Stimulated activated CD4-positive, alpha-beta T cell treated with anti-CD3 and anti-CD28 coated beads, Interleukin-2, amount 100 ng/mL, for 4 hours (primary cell): Measurements from ENCODE around the gene VSIR.

Source experiments
- DNase-seq: peaks from one replicate; pipeline ENCODE4 v3.0.0-alpha.2; 2020; ENCODE audit warnings: low read depth

The VSIR gene

DNA sequence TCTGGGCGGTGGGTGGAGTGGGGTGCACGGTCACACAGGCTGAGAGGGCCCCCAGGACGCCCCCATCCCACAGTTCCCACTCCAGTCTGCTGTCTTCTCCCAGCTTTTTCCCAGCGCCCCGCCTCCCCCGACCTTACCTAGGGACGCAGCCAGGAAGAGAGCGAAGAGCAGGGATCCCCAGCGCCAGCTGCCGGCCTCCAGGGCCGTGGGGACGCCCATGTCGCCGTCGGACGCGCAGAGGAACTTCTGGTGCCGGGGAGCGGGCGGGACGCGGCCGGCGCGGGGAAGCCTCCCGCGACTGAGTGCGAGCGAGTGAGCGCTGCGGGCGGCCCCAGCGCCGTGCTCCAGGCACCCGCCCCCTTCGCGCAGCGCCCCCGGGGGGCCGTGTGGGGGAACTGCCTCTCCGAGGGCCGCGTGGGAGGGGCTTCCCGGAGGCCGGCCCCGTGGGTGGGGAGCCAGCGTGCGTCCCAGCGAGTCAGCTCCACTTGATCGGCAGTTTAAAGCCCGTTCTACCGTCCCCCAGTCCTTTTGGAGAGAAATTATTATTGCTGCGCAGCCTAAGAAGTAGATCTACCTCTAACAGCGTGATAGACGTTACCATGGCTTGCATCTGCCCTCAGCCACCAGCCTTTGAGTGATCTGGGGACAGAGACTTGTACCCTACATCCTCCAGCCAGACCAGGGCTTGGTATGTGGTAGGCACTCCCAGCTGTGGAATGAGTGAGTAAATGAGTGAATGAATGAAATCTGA is at the start of gene VSIR:
VSIR (minus strand) TSS at position 300 of the 751 bp plus-strand sequence; CDS start at position 219, 81 bp downstream.
- DNase-seq = peak; percentile 95

DNA sequence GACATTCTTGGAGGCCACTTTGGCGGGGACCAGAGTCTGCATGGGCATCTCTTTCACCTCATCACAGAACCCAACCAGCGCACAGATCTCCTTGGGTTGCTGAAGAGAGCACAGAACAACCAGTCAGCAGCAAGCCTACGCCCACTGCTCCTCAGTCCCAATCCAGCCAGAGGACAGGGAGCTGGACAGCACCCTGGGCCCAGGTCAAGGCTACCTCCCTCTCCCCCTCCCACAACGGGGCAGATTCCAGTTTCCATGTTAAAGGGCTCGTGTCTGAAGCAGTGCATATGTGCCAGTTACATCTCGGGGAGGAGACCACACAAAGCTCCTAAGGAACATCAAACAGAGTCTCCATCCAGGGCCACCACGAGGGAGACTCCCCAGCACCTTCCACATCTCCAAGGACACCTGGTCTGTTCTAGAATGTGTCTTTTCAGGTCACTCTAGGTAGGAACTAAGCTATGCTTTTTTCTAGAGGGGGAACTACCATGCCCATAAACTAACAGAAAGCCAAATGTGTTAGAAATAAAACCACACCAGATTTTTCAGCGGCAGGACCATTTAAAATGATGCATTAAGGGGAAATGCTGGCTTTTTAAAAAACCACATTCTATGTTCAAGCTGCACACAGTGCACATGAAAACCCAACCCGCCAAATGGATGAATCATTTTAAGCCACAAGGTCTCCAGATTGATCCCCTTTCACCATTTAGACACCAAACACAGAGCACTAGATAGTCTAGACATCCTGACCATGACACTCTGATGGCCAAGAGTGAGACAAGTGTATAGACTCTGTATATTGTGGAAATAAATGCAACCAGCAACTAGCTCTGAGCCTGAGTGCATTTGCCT is 48.8 kb upstream of the VSIR start:
- no peak for DNase-seq

DNA sequence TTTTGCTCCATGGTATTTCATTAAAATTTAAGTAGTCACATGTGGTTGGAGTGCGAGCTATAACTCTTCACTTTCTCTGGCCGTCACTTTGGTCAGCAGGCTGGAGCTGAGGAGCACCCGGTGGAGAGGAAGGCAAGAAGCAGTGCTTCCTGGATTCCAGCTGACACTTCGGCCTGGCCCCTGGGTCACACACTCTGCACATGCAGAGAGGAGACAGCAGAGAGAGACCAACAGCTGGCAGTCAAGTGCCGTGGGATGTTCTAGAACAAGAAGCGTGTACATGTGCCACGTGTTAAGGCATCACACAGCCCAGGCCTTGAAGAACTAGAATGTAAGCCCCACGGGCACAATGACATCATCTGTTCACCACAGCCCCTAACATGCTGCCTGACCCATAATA is 47.6 kb upstream of the VSIR start:
- no peak for DNase-seq

DNA sequence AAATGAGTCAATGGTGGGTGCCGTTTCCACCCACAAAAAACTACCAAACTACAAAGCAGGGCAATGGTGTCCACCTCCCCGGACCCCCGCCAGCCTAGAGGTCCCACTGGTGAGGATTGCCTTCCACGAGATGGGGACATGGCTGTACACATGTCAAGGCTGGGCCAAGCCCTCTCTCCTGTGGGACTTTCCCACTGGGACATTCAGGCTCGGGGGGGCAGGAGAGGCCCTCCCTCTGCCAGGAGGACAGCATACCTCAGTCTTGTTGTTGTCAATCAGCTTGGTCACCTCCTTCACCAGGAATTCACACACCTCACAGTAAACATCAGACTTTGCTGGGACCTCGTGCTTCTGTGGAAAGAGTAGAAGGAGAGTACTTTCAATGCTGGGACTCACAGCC is 46.7 kb upstream of the VSIR start:
- DNase-seq = no peak

DNA sequence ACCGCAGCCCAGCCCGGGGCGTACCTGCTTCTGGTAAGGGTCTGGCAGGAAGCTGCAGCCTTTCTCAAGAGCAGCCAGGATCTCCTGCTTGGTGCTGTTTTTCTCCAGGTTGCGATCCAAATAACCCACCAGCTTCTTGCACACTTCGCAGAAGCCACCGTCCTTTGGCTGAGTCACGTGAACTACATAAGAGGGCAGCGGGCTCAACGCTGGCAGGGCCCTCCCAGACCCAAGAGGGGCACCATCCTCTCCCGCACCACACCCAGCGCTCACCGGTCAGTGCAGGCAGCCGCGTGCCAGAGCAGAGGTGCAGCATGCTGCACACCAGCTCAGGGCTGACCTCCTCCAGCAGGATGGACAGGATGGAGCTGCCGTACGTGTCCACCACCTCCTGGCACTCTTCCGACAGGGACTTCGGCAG is 46.1 kb upstream of the VSIR start:
- no peak for DNase-seq

DNA sequence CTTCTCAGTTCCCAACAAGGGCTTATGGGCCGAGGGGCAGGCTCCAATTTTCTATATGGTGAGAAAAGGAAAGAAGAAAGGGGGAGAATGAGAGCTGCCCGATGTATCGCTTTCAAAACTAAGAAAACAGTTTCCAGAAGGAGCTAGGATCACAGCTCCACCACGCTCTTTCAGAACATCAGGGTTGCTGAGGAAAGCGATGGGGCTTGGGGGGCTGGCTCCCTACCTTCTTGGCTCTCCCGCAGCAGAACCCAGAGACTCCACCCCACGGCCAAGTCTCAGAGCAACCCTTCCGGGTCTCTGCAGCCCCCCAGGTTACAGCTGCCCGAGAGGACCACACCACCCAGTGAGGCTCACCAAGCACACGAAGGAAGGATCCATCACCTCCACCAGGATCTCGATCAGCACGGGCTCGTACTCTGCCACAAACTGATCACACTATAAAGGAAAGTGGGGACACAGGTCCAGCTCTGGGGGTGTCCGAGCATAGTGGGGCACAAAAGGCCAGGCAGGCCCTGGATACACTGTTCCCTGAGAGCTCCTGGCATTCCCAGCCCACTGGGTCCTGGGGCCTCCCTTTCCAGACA is 45.4 kb upstream of the VSIR start:
- DNase-seq = no peak

DNA sequence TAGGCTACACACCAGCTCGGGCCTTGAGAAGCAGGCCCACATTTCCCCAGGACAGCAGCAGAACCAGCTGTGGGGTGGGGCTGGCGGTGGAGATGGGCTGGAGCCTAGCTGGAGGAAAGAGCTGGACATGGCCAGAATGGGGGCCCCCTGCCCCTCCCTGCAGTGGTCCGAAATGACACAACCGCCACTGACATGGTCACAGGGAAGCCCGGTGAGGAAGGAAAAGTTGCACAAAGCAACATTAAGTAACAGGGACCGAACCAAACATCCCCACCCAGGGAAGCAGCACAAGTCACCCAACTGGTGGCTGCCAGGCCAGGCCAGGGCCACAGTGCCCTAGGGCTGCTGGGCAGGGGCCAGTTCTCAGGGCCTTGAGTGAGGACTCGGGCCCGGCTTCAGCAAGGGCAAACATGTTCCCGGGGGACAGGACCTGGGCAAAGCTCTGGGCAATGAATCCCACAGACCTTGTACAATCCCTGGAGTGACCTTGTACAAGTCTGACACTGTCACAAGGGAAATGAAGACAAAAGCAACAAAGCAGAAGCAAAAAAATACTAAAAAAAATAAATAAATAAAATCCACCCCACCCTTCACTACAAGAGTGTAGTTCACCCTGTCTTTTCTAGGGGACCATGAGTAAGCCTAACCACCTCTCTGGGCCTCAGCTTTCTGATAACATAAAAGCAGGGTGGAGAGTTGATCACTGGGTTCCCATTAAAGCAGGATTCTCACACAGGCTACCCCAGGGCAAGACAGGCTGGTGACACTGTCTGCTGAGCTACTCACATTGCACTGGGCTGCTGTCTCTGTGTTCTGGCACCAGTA is 44.7 kb upstream of the VSIR start:
- DNase-seq = no peak

DNA sequence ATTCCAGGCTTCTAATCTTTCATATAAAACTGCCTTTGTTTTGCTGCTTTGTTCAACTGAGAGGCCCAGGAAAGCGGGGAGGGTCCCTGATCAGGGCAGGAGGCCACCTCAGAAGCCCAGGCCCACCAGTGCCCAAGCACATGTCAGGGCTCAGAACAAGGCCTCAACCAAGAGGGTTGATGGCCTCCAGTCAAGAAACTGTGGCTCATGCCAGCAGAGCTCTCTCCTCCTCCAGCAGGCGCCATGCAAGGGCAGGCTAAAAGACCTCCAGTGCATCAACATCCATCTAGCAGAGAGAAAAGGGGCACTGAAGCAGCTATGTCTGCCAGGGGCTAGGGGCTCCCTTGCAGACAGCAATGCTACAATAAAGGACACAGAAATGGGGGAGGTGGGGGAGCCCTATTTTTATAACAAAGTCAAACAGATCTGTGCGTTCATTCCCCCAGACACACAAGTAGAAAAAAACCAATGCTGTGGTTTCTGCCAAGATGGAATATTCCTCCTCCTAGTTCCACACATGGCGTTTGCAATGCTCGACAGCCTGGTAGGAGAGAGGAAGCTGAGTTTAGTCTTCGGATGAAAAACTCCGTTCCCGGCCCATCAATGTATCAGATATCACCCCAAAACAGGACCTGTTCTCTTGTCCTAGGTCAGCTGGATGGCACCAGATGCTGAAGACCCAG is 43.8 kb upstream of the VSIR start:
- DNase-seq = no peak

DNA sequence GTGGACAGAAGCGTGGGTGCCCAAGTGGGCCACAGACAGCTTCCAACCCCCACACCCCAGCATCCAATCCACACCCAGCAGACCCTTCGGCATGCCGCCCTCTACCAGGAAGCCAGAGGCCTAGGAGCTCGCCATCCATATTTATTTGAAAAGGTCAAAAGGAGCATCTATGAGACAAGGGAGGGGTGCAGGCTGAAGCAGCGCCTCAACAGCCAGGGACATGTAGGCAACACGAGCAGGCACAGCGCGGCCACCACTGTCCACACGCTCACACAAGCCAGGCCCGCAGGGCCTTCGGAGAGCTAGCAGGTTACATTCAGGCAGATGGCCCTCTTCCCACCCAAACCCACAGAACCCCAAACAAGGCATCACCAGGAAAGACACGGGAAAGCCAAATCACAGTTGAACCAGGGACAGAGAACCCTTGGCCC is 43.1 kb upstream of the VSIR start:
- DNase-seq = no peak

DNA sequence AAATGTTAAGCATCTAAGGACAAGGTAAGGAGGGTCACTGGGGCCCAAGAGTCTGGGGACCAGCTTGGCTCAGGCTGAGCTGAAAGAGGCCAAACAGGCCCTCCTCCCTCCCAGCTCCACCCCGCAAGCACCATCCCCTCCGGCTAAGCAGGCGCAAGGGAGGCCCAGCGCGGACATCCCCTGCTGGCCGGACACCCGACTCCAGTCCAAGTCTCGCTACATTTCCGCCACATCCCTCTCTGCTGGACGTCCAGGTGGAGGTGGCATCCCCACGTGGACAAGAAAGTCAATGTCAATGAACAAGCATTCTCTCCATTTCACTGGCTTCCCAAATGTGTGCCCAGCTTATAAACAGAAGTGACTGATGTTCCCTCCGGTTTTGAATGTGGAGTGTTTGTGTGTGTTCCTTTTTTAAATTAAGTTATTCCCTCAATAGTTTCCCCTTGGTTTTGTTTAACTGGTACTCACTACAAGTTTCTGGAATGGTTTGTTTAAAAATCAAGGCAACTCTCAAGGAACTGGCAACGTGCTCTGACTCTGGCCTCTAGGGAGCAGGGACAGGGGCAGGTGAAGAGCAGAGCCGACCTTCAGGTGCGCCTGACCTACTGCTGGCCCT is 42.3 kb upstream of the VSIR start:
- DNase-seq = no peak

DNA sequence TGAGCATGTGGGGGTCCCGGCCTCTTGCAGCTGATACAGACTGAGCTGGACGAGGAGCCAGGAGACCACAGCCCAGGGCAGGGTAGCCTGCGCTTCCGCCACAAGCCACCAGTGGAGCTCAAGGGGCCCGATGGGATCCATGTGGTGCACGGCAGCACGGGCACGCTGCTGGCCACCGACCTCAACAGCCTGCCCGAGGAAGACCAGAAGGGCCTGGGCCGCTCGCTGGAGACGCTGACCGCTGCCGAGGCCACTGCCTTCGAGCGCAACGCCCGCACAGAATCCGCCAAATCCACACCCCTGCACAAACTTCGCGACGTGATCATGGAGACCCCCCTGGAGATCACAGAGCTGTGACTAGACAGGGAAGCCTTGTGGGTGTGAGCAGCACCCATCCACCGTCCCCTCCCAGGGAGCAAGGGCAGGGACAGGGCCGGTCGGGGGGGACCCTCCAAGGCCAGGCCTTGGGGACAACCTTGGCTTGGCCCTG is 41.6 kb upstream of the VSIR start:
- DNase-seq = no peak

DNA sequence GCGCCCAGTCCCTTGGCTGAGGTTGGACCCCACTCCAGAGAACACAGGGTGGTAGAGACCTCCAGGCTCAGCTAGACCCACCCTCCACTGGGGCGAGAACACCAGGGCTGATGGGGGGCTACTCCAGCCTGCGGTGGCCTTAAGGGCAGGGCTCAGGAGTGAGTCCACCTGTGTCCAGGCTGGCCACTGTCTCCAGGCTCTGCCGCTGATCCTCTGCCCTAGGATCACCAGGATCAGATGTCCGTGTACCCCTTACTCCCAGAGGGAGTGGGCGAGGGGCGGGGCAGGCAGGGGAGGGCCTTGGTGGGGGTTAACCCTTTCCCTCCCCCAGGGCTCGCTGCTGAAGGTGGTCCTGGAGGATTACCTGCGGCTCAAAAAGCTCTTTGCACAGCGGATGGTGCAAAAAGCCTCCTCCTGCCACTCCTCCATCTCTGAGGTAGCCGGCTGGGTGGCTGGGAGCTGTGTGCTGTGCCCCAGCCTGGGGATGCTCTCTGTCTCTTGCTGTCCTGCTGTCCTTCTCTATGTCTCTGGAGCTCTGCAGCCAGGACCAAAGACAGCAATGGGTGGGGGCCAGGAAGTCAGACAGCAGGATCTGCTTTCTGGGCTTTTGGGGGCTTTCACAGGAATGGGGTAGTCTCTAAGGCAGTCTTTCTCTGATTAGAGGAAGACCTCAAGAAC is 39.7 kb upstream of the VSIR start:
- DNase-seq = no peak

DNA sequence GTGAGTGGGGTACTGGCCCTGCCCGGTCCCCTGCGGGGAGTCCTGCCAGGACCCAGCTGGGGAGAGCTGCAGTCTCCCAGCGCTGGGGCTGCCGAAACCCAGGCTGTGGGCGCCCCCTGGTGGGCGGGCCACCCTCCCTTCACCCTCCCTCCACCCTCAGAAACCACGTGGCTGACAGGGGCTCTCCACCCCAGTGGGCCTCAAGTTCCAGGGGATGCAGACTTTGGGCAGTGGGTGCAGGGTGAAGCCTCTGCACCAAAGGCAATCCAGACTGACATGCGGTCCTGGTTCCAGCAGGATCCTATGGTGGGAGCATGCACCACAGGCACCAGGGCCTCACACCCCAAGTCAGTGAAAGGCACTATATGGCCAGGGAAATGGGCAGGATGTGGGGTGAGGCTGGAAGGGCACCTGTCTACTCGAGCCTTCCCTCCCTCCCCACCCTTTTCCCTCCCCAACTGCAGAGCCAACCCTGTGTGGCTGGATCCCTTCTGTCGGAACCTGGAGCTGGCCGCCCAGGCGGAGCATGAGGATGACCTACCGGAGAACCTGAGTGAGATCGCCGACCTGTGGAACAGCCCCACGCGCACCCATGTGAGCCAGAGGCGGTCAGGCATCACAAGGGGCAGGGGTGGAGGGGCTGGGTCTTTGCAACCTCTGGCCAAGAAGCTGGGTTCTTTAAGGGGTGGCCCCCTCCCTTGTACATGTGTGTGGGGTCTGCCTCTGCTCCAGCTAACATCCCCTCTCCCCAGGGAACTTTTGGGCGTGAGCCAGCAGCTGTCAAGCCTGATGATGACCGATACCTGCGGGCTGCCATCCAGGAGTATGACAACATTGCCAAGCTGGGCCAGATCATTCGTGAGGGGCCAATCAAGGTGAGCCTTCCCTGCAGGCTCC is 38.9 kb upstream of the VSIR start:
- DNase-seq = peak; percentile 76

DNA sequence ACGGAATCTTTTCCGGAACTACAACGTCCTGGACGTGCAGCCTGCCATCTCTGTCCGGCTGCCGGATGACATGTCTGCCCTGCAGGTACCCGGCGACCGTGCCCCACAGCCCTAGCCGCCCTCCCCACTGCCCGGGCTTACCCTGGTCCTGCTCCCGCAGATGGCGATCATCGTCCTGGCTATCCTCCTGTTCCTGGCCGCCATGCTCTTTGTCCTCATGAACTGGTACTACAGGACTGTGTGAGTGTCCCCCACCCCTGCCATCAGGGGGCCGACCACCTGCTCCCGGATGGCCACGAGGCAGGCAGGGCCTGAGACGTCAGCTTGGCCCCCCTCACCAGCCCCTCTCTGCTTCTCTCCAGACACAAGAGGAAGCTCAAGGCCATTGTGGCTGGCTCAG is 38.0 kb upstream of the VSIR start:
- no peak for DNase-seq

DNA sequence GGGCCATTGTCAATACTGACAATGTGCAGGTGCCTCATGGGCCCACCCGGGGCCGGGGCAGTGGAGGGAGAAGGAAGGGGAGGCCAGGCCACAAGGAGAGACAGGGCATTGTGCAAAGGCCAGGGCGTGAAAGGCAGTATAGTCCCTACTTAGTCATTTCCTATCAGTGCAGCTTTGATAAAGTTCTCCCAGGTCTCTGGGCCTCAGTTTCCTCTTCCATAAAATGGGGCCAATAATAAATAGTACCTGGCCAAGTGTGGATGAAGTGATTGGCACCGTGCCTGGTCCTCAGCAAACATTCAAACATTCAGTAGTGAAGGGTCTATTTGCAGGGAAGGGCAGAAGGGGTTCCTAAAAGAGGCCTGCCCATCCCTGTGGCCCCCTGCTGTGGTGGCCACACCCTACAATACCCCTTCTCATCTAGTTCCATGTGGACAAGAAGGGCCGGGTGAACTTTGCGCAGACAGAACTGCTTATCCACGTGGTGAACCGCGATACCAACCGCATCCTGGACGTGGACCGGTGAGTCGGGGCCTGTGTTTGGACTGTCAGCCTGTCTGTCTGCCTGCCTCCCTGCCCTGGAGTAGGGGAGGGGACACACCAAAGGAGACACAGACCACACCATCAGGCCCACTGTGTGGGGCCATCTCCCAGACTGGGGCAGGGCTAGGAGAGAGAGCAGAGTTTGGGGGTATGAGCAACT is 36.9 kb upstream of the VSIR start:
- DNase-seq = no peak

DNA sequence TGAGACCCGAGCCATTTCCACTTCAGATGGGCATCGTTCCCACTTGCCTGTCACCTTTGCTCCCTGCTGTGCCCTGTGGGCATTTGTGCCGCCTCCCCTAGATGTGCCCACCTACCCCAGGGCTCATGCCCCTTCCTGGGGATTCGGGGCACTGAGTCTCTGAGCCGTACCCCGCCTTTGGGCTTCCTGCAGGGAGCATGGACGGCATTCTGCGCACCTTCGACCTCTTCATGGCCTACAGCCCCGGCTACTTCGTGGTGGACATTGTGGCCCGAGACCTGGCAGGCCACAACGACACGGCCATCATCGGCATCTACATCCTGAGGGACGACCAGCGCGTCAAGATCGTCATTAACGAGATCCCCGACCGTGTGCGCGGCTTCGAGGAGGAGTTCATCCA is 36.3 kb upstream of the VSIR start:
- DNase-seq = no peak

DNA sequence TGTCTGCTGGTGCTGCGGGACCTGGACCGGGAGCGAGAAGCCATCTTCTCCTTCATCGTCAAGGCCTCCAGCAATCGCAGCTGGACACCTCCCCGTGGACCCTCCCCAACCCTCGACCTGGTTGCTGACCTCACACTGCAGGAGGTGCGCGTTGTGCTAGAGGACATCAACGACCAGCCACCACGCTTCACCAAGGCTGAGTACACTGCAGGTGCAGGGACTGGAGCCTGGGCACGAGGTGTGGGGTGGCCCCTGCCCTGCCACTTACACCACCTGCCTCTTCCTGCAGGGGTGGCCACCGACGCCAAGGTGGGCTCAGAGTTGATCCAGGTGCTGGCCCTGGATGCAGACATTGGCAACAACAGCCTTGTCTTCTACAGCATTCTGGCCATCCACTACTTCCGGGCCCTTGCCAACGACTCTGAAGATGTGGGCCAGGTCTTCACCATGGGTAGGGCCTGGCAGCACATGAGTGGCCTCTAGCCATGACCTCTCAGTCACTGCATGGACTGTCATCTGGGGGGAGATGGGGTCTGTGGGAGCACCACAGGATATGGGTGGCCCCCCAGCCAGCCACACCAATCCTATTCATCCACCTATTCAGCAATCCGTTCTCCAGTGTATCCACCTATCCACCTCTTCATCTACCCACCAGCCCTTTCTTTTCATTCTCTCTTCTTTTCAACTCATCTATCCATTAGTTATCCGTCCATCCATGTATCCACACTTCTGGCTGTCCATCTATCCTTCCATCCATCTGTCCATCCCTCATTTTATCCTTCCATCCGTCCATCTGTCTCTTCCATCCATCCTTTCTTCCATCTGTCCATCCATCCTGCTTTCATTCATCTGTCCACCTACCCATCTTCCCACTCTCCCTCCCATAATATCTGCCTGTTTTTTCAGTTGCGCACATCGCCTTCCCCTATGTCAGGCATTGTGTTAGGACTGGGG is 34.5 kb upstream of the VSIR start:
- DNase-seq = no peak
